Measurements from ENCODE around the gene SLC24A1.

Gene SLC24A1

GRCh38 chr15:65577129-65577996 is 44.4 kb upstream of the SLC24A1 start:
- peaks cover 83% of the 10 kb centered on the region for H3K36me3 ChIP-seq (ENCODE audit: insufficient read depth, low read length)
- no peak overlapping the region for H3K27ac ChIP-seq (ENCODE audit: low read depth, low read length, poor library complexity, severe bottlenecking)
- no peak for TF ChIP-seq EZH2 (IDR thresholded peaks at IDR 0.05; ENCODE audit: borderline replicate concordance, low read length)
- no peak for TF ChIP-seq CTCF (IDR thresholded peaks at IDR 0.05; ENCODE audit: low read length)

GRCh38 chr15:65578904-65579728 is 42.6 kb upstream of the SLC24A1 start:
- no peak overlapping the region for H2AFZ ChIP-seq (ENCODE audit: low read length)
- peaks cover 91% of the 10 kb centered on the region for H3K36me3 ChIP-seq (ENCODE audit: insufficient read depth, low read length)
- no peaks in the 10 kb centered on the region for H3F3A ChIP-seq (ENCODE audit: insufficient read depth, low read length)
- no peaks in the 10 kb centered on the region for H4K20me1 ChIP-seq (ENCODE audit: insufficient read depth, low read length)
- H3K9me3 ChIP-seq (ENCODE audit: low read length), result no peaks in the 10 kb centered on the region
- no peaks in the 10 kb centered on the region for H3K9me2 ChIP-seq (ENCODE audit: low read depth, low read length)
- H3K27me3 ChIP-seq (ENCODE audit: insufficient read depth, low read length), result no peaks in the 10 kb centered on the region
- H3K79me2 ChIP-seq (ENCODE audit: insufficient read depth, low read length), result no peaks in the 10 kb centered on the region
- H3K4me3 ChIP-seq (ENCODE audit: low read depth, low read length, poor library complexity, severe bottlenecking), result no peak overlapping the region
- no peak overlapping the region for H3K27ac ChIP-seq (ENCODE audit: low read depth, low read length, poor library complexity, severe bottlenecking)
- no peak overlapping the region for H3K4me2 ChIP-seq (ENCODE audit: low read length)
- H3K9ac ChIP-seq (ENCODE audit: low read length), result no peak overlapping the region
- peaks cover 10% of the 10 kb centered on the region for H3K4me1 ChIP-seq (ENCODE audit: insufficient read depth, low read length, severe bottlenecking)
- no peak for TF ChIP-seq CTCF (IDR thresholded peaks at IDR 0.05; ENCODE audit: low read length)
- TF ChIP-seq EZH2 (IDR thresholded peaks at IDR 0.05; ENCODE audit: borderline replicate concordance, low read length), result no peak

More at GRCh38 chr15:65577129-65577996, 44.4 kb upstream of the SLC24A1 start:
- Histone ChIP-seq H3K4me1 (ENCODE audit: insufficient read depth, low read length, severe bottlenecking) (no peaks in the 10 kb centered on the region), H3F3A (ENCODE audit: insufficient read depth, low read length) (no peaks in the 10 kb centered on the region), H3K79me2 (ENCODE audit: insufficient read depth, low read length) (no peaks in the 10 kb centered on the region), H3K9me2 (ENCODE audit: low read depth, low read length) (no peaks in the 10 kb centered on the region), H3K27me3 (ENCODE audit: insufficient read depth, low read length) (no peaks in the 10 kb centered on the region), H2AFZ (ENCODE audit: low read length) (no peak overlapping the region), H3K4me2 (ENCODE audit: low read length) (no peak overlapping the region), H3K9ac (ENCODE audit: low read length) (no peak overlapping the region), H3K9me3 (ENCODE audit: low read length) (no peaks in the 10 kb centered on the region), H3K4me3 (ENCODE audit: low read depth, low read length, poor library complexity, severe bottlenecking) (no peak overlapping the region), H4K20me1 (ENCODE audit: insufficient read depth, low read length) (no peaks in the 10 kb centered on the region)

- H3K79me2 ChIP-seq (ENCODE audit: insufficient read depth, low read length), result no peaks in the 10 kb centered on the region
- H2AFZ ChIP-seq (ENCODE audit: low read length), result no peak overlapping the region
- no peaks in the 10 kb centered on the region for H3K9me2 ChIP-seq (ENCODE audit: low read depth, low read length)
- no peak overlapping the region for H3K4me3 ChIP-seq (ENCODE audit: low read depth, low read length, poor library complexity, severe bottlenecking)
- H3K9ac ChIP-seq (ENCODE audit: low read length), result no peak overlapping the region
- H4K20me1 ChIP-seq (ENCODE audit: insufficient read depth, low read length), result no peaks in the 10 kb centered on the region
- no peaks in the 10 kb centered on the region for H3K9me3 ChIP-seq (ENCODE audit: low read length)
- peaks cover 16% of the 10 kb centered on the region for H3K4me1 ChIP-seq (ENCODE audit: insufficient read depth, low read length, severe bottlenecking)
- no peak overlapping the region for H3K4me2 ChIP-seq (ENCODE audit: low read length)
- H3K27me3 ChIP-seq (ENCODE audit: insufficient read depth, low read length), result no peaks in the 10 kb centered on the region
- H3K27ac ChIP-seq (ENCODE audit: low read depth, low read length, poor library complexity, severe bottlenecking), result no peak overlapping the region
- TF ChIP-seq EZH2 (IDR thresholded peaks at IDR 0.05; ENCODE audit: borderline replicate concordance, low read length) (no peak), CTCF (IDR thresholded peaks at IDR 0.05; ENCODE audit: low read length) (no peak)
- H3F3A ChIP-seq (ENCODE audit: insufficient read depth, low read length), result no peaks in the 10 kb centered on the region
- H3K36me3 ChIP-seq (ENCODE audit: insufficient read depth, low read length), result peaks cover 92% of the 10 kb centered on the region
Measured at GRCh38 chr15:65579762-65580161, 42.0 kb upstream of the SLC24A1 start.
